T-cell (primary cell): ENCODE measurements around the gene BCDIN3D. TPM values are rescaled to one million over a fixed set of nuclear protein-coding genes. Genes with fewer than 3 reads are reported as not detected.

Experiments used
- ATAC-seq, 4 experiments: fragments of 200-7000 bp in 3 of 4; fragments of 150-1000 bp in 1 of 4; cut with Tn5 transposase; replicated peaks in 1 of 4; 1 replicate in 3 of 4; 2 replicates in 1 of 4; pipeline ENCODE4 v1.10.0; 2021; ENCODE audit warnings: moderate library complexity in 3 of 4, mild to moderate bottlenecking in 2 of 4, moderate number of reproducible peaks in 1 of 4
- CTCF ChIA-PET, 2 donors: fragments of 300-600 bp; sonication (Branson Sonifier 250); formaldehyde crosslinking; loops; one replicate each; lab custom pipeline; 2022; ENCODE audit warnings: antibody characterized with exemption in 2 of 2; lab: Charles Lee
- POLR2A ChIA-PET, 2 donors: fragments of 300-600 bp; sonication (Branson Sonifier 250); formaldehyde crosslinking; loops; one replicate each; lab custom pipeline; 2022; ENCODE audit warnings: antibody characterized with exemption in 2 of 2; lab: Charles Lee
- DNase-seq, 35 experiments: peaks; one replicate each; pipeline versions ENCODE4 v3.0.0 to v3.0.0-alpha.2; 2013 to 2023
- H3K27ac ChIP-seq: one replicate; pipeline ENCODE4 v1.5.1; 2013; ENCODE audit warnings: low read length
- H3K27me3 ChIP-seq, 2 experiments: replicated peaks in 1 of 2; 1 replicate in 1 of 2; 2 replicates in 1 of 2; pipeline versions ENCODE4 v1.6.1 to v1.7.0; 2013; ENCODE audit warnings: low read length in 1 of 2, mixed read lengths in 1 of 2; ENCODE audit not compliant: control insufficient read depth in 2 of 2, insufficient read depth in 2 of 2; ENCODE audit errors: extremely low read depth in 1 of 2
- H3K36me3 ChIP-seq, 2 donors: 1 replicate in 1 of 2; 2 replicates in 1 of 2; pipeline versions ENCODE4 v1.6.1 to v1.7.0; 2013; ENCODE audit warnings: low read length in 1 of 2; ENCODE audit not compliant: control insufficient read depth in 2 of 2, insufficient read depth in 1 of 2; ENCODE audit errors: extremely low read depth in 1 of 2
- H3K4me1 ChIP-seq, 2 experiments: 1 replicate in 1 of 2; 2 replicates in 1 of 2; pipeline versions ENCODE4 v1.6.1 to v1.7.0; 2013; ENCODE audit warnings: low read length in 2 of 2, mixed read lengths in 1 of 2; ENCODE audit not compliant: insufficient read depth in 2 of 2, control insufficient read depth in 1 of 2; ENCODE audit errors: extremely low read depth in 1 of 2
- H3K4me3 ChIP-seq, 2 donors: 1 replicate in 1 of 2; 2 replicates in 1 of 2; pipeline versions ENCODE4 v1.5.1 to v1.7.0; 2013; ENCODE audit warnings: mild to moderate bottlenecking in 2 of 2, low read length in 1 of 2, moderate library complexity in 1 of 2; ENCODE audit not compliant: control insufficient read depth in 1 of 2; ENCODE audit errors: extremely low read depth in 1 of 2
- H3K9me3 ChIP-seq: 2 replicates; pipeline ENCODE4 v1.7.0; 2013
- H3K27ac Mint-ChIP-seq, 2 donors: one replicate each; pipeline ENCODE4 v1.8.0; 2020 to 2021; ENCODE audit warnings: mild to moderate bottlenecking in 2 of 2, mixed read lengths in 2 of 2
- H3K27me3 Mint-ChIP-seq, 2 donors: one replicate each; pipeline ENCODE4 v1.8.0; 2021 to 2022; ENCODE audit warnings: mixed read lengths in 2 of 2
- H3K36me3 Mint-ChIP-seq: one replicate; pipeline ENCODE4 v1.8.0; 2021; ENCODE audit warnings: mixed read lengths
- H3K4me1 Mint-ChIP-seq, 3 donors: one replicate each; pipeline ENCODE4 v1.8.0; 2020 to 2022; ENCODE audit warnings: mixed read lengths in 3 of 3, mild to moderate bottlenecking in 1 of 3
- H3K4me3 Mint-ChIP-seq, 3 donors: one replicate each; pipeline ENCODE4 v1.8.0; 2020 to 2022; ENCODE audit warnings: mild to moderate bottlenecking in 3 of 3, mixed read lengths in 3 of 3, moderate library complexity in 3 of 3
- H3K9me3 Mint-ChIP-seq, 3 donors: one replicate each; pipeline ENCODE4 v1.8.0; 2020 to 2022; ENCODE audit warnings: mixed read lengths in 3 of 3
- WGBS: methylation state at CpG from one replicate; pipeline ENCODE4 v1.1.5; 2013; ENCODE audit warnings: missing lambda C conversion rate; ENCODE audit not compliant: insufficient coverage; 5-methylcytosine and 5-hydroxymethylcytosine counted together
- total RNA-seq, 35 experiments: library from RNA in 6 of 35; stranded (reverse) in 6 of 35; fragments of 120-200 nt in 1 of 35; gene quantifications; one replicate each; pipeline versions ENCODE4 v1.2.1 to v1.2.4 and lab custom pipeline; 2013 to 2026

The BCDIN3D gene
- total RNA-seq, 5 donors from 2014 or later (not counting 1 experiment from before 2014, with no cell fraction given), result 4.7 to 12.8 (median 12.3) TPM

GRCh38 chr12:49811136-49811535 lies 31.8 kb downstream of the BCDIN3D start:
- no peaks in the 10 kb centered on the region for H3K27me3 ChIP-seq
- ATAC-seq (no peak), DNase-seq (no peak)
- CTCF ChIA-PET, result interaction anchor here in 1 of 2 donors (0.8 to 1.1 kb wide), 3 partner anchors 9 to 93 kb away, joined by 3 to 6 read pairs (median 3); partner anchors contain the start of gene FAIM2
- Mint-ChIP-seq H3K4me3 (no peak overlapping the region), H3K9me3 (no peaks in the 10 kb centered on the region), H3K27me3 (no peaks in the 10 kb centered on the region), H3K4me1 (peaks cover 4 to 15% (median 6%) of the 10 kb centered on the region in 3 donors), H3K36me3 (peaks cover 10% of the 10 kb centered on the region), H3K27ac (no peak overlapping the region)
- no peaks in the 10 kb centered on the region for H3K4me1 ChIP-seq
- H3K36me3 ChIP-seq, result peaks cover 3 to 4% of the 10 kb centered on the region in 2 donors
- 87% methylated on average over 5 of the region's 5 CpGs for WGBS
- H3K27ac ChIP-seq, result no peak overlapping the region
- POLR2A ChIA-PET, result no interaction called here
- H3K4me3 ChIP-seq, result no peak overlapping the region
- no peaks in the 10 kb centered on the region for H3K9me3 ChIP-seq

- no peak for ATAC-seq
- H3K36me3 Mint-ChIP-seq, result peaks cover 11% of the 10 kb centered on the region
- Histone ChIP-seq H3K36me3 (peaks cover 8 to 10% of the 10 kb centered on the region in 2 donors), H3K27ac (no peak overlapping the region), H3K9me3 (no peaks in the 10 kb centered on the region), H3K4me3 (no peak overlapping the region), H3K27me3 (no peaks in the 10 kb centered on the region), H3K4me1 (no peaks in the 10 kb centered on the region)
- CTCF ChIA-PET, result interaction anchor here (0.5 to 1.1 kb wide), 3 partner anchors 10 to 343 kb away, joined by 3 to 8 read pairs (median 4); partner anchors contain the start of gene TMBIM6 (in 1 of the 2)
- POLR2A ChIA-PET, result no interaction called here
- H3K27me3 Mint-ChIP-seq, result no peaks in the 10 kb centered on the region
- DNase-seq, result no peak
- no peak overlapping the region for H3K4me3 Mint-ChIP-seq
- peaks cover 4 to 11% (median 6%) of the 10 kb centered on the region in 3 donors for H3K4me1 Mint-ChIP-seq
- H3K27ac Mint-ChIP-seq, result no peak overlapping the region
- 73% methylated on average over 4 of the region's 9 CpGs for WGBS
- no peaks in the 10 kb centered on the region for H3K9me3 Mint-ChIP-seq
Measured at GRCh38 chr12:49809906-49810389, 33.0 kb downstream of the BCDIN3D start.

GRCh38 chr12:49809381-49809905 lies 33.5 kb downstream of the BCDIN3D start:
- no peak for DNase-seq
- Histone ChIP-seq H3K27me3 (no peaks in the 10 kb centered on the region), H3K4me3 (no peak overlapping the region), H3K4me1 (no peaks in the 10 kb centered on the region), H3K27ac (no peak overlapping the region), H3K9me3 (no peaks in the 10 kb centered on the region), H3K36me3 (peaks cover 12 to 13% of the 10 kb centered on the region in 2 donors)
- no peak for ATAC-seq
- ChIA-PET POLR2A (no interaction called here), CTCF (no interaction called here)
- Mint-ChIP-seq H3K9me3 (no peaks in the 10 kb centered on the region), H3K36me3 (peaks cover 9% of the 10 kb centered on the region), H3K4me1 (peaks cover 4 to 11% (median 6%) of the 10 kb centered on the region in 3 donors), H3K27ac (no peak overlapping the region), H3K4me3 (no peak overlapping the region), H3K27me3 (no peaks in the 10 kb centered on the region)
- no CpG with 5 or more reads among the region's 4 CpGs for WGBS

- H3K4me1 Mint-ChIP-seq, result peaks cover 4 to 11% (median 6%) of the 10 kb centered on the region in 3 donors
- Histone ChIP-seq H3K4me3 (no peak overlapping the region), H3K36me3 (peaks cover 12 to 17% of the 10 kb centered on the region in 2 donors), H3K9me3 (no peaks in the 10 kb centered on the region), H3K27ac (no peak overlapping the region), H3K4me1 (no peaks in the 10 kb centered on the region), H3K27me3 (no peaks in the 10 kb centered on the region)
- peaks cover 9% of the 10 kb centered on the region for H3K36me3 Mint-ChIP-seq
- CTCF ChIA-PET, result no interaction called here
- H3K27ac Mint-ChIP-seq, result no peak overlapping the region
- no peak for ATAC-seq
- H3K27me3 Mint-ChIP-seq, result no peaks in the 10 kb centered on the region
- no peak for DNase-seq
- WGBS, result 73% methylated on average over 10 of the region's 14 CpGs
- no peaks in the 10 kb centered on the region for H3K9me3 Mint-ChIP-seq
- no peak overlapping the region for H3K4me3 Mint-ChIP-seq
- POLR2A ChIA-PET, result no interaction called here
Measured at GRCh38 chr12:49808686-49809380, 34.1 kb downstream of the BCDIN3D start.

- H3K36me3 Mint-ChIP-seq, result peaks cover 11% of the 10 kb centered on the region
- 81% methylated on average over 7 of the region's 12 CpGs for WGBS
- H3K9me3 ChIP-seq, result no peaks in the 10 kb centered on the region
- H3K4me3 ChIP-seq, result no peak overlapping the region
- no peak overlapping the region for H3K27ac Mint-ChIP-seq
- CTCF ChIA-PET, result no interaction called here
- no peak overlapping the region for H3K4me3 Mint-ChIP-seq
- POLR2A ChIA-PET, result no interaction called here
- H3K4me1 Mint-ChIP-seq, result peaks cover 4 to 11% (median 6%) of the 10 kb centered on the region in 3 donors
- ATAC-seq, result no peak
- no peaks in the 10 kb centered on the region for H3K27me3 ChIP-seq
- no peak for DNase-seq
- H3K4me1 ChIP-seq, result no peaks in the 10 kb centered on the region
- no peaks in the 10 kb centered on the region for H3K9me3 Mint-ChIP-seq
- no peaks in the 10 kb centered on the region for H3K27me3 Mint-ChIP-seq
- H3K36me3 ChIP-seq, result peaks cover 12 to 17% of the 10 kb centered on the region in 2 donors
- no peak overlapping the region for H3K27ac ChIP-seq
Measured at GRCh38 chr12:49807991-49808580, 34.8 kb downstream of the BCDIN3D start.

GRCh38 chr12:49806877-49807276 lies 36.0 kb downstream of the BCDIN3D start:
- H3K27ac ChIP-seq, result no peak overlapping the region
- peaks cover 14 to 23% of the 10 kb centered on the region in 2 donors for H3K36me3 ChIP-seq
- Mint-ChIP-seq H3K4me3 (no peak overlapping the region), H3K9me3 (no peaks in the 10 kb centered on the region), H3K36me3 (peaks cover 13% of the 10 kb centered on the region), H3K27ac (no peak overlapping the region), H3K4me1 (peaks cover 1 to 5% (median 3%) of the 10 kb centered on the region in 3 donors), H3K27me3 (no peaks in the 10 kb centered on the region)
- CTCF ChIA-PET, result no interaction called here
- H3K4me1 ChIP-seq, result no peaks in the 10 kb centered on the region
- POLR2A ChIA-PET, result interaction anchor here in 1 of 2 donors (0.5 kb wide), 1 partner anchor 46 kb away, joined by 6 read pairs; no protein-coding TSS in a partner anchor
- H3K4me3 ChIP-seq, result no peak overlapping the region
- no peaks in the 10 kb centered on the region for H3K9me3 ChIP-seq
- ATAC-seq (no peak), DNase-seq (no peak)
- no peaks in the 10 kb centered on the region for H3K27me3 ChIP-seq
- WGBS, result no CpG with 5 or more reads among the region's 7 CpGs
